OCI-LY1 (cell line): ENCODE measurements around the gene PIAS1.

Experiments used
- H2AFZ ChIP-seq: fragments of 200-600 bp; sonication (generic), shearing (Covaris generic); 2 replicates; pipeline ENCODE4 v1.6.0; 2014; ENCODE audit warnings: antibody characterized with exemption, mild to moderate bottlenecking, low read length
- H3F3A ChIP-seq: fragments of 200-600 bp; sonication (generic), shearing (Covaris generic); 2 replicates; pipeline ENCODE4 v1.6.0; 2014; ENCODE audit warnings: mild to moderate bottlenecking, antibody characterized with exemption, low read length, moderate library complexity; ENCODE audit not compliant: insufficient read depth
- H3K27ac ChIP-seq: fragments of 200-600 bp; sonication (generic); 2 replicates; pipeline ENCODE4 v1.5.1; 2014; ENCODE audit warnings: low read length, mixed run types, mild to moderate bottlenecking, low read depth; ENCODE audit not compliant: poor library complexity, severe bottlenecking
- H3K27me3 ChIP-seq: fragments of 200-600 bp; sonication (generic); 2 replicates; pipeline ENCODE4 v1.6.0; 2014; ENCODE audit warnings: antibody characterized with exemption, mild to moderate bottlenecking, low read length, moderate library complexity; ENCODE audit not compliant: insufficient read depth
- H3K36me3 ChIP-seq: fragments of 200-600 bp; sonication (generic); 2 replicates; pipeline ENCODE4 v1.6.1; 2014; ENCODE audit warnings: mild to moderate bottlenecking, antibody characterized with exemption, low read length, moderate library complexity, mixed read lengths; ENCODE audit not compliant: insufficient read depth
- H3K4me1 ChIP-seq: fragments of 200-600 bp; sonication (generic); 2 replicates; pipeline ENCODE4 v1.5.1; 2014; ENCODE audit warnings: mild to moderate bottlenecking, low read length, moderate library complexity; ENCODE audit not compliant: insufficient read depth, severe bottlenecking
- H3K4me2 ChIP-seq: fragments of 200-600 bp; sonication (generic), shearing (Covaris generic); 2 replicates; pipeline ENCODE4 v1.6.1; 2014; ENCODE audit warnings: low read length
- H3K4me3 ChIP-seq: fragments of 200-600 bp; sonication (generic); 2 replicates; pipeline ENCODE4 v1.5.1; 2014; ENCODE audit warnings: low read length, low read depth, mild to moderate bottlenecking, mixed read lengths; ENCODE audit not compliant: poor library complexity, severe bottlenecking
- H3K79me2 ChIP-seq: fragments of 200-600 bp; shearing (Covaris generic); 2 replicates; pipeline ENCODE4 v1.6.1; 2016; ENCODE audit warnings: mixed run types, low read length, mixed read lengths; ENCODE audit not compliant: insufficient read depth
- H3K9ac ChIP-seq: fragments of 200-600 bp; sonication (generic), shearing (Covaris generic); 2 replicates; pipeline ENCODE4 v1.6.1; 2014; ENCODE audit warnings: mild to moderate bottlenecking, low read length, mixed read lengths
- H3K9me2 ChIP-seq: fragments of 200-600 bp; sonication (generic), shearing (Covaris generic); 2 replicates; pipeline ENCODE4 v1.6.1; 2014; ENCODE audit warnings: low read depth, mild to moderate bottlenecking, low read length, mixed read lengths
- H3K9me3 ChIP-seq: fragments of 200-600 bp; shearing (Covaris generic); 2 replicates; pipeline ENCODE4 v1.6.1; 2014; ENCODE audit warnings: low read length, mixed read lengths
- H4K20me1 ChIP-seq: fragments of 200-600 bp; sonication (generic), shearing (Covaris generic); 2 replicates; pipeline ENCODE4 v1.6.0; 2016; ENCODE audit warnings: mild to moderate bottlenecking, low read length; ENCODE audit not compliant: insufficient read depth
- EZH2 ChIP-seq: fragments of 200-600 bp; sonication (generic), shearing (Covaris generic); IDR thresholded peaks from 2 replicates; pipeline ENCODE4 v1.8.0; 2017; ENCODE audit warnings: borderline replicate concordance, mixed run types, mild to moderate bottlenecking, antibody characterized with exemption, low read length, moderate library complexity, mixed read lengths
- TF ChIP-seq, protein P1 (sequence below): fragments of 200-600 bp; sonication (generic), shearing (Covaris generic); IDR thresholded peaks from 2 replicates; pipeline ENCODE4 v1.5.1; 2017; ENCODE audit warnings: mild to moderate bottlenecking, antibody characterized with exemption, low read length, moderate library complexity, mixed read lengths

PIAS1 gene

GRCh38 chr15:68197170-68197492, 143.0 kb downstream of the PIAS1 start:
- no peak overlapping the region for H3K4me3 ChIP-seq
- no peaks in the 10 kb centered on the region for H3K79me2 ChIP-seq
- H3K9ac ChIP-seq: no peak overlapping the region
- no peak for TF ChIP-seq EZH2
- TF ChIP-seq, protein P1, sequence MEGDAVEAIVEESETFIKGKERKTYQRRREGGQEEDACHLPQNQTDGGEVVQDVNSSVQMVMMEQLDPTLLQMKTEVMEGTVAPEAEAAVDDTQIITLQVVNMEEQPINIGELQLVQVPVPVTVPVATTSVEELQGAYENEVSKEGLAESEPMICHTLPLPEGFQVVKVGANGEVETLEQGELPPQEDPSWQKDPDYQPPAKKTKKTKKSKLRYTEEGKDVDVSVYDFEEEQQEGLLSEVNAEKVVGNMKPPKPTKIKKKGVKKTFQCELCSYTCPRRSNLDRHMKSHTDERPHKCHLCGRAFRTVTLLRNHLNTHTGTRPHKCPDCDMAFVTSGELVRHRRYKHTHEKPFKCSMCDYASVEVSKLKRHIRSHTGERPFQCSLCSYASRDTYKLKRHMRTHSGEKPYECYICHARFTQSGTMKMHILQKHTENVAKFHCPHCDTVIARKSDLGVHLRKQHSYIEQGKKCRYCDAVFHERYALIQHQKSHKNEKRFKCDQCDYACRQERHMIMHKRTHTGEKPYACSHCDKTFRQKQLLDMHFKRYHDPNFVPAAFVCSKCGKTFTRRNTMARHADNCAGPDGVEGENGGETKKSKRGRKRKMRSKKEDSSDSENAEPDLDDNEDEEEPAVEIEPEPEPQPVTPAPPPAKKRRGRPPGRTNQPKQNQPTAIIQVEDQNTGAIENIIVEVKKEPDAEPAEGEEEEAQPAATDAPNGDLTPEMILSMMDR: no peak
- no peak overlapping the region for H3K4me2 ChIP-seq
- no peaks in the 10 kb centered on the region for H4K20me1 ChIP-seq
- no peaks in the 10 kb centered on the region for H3K27me3 ChIP-seq
- no peaks in the 10 kb centered on the region for H3F3A ChIP-seq
- H3K27ac ChIP-seq: no peak overlapping the region
- H3K4me1 ChIP-seq: no peaks in the 10 kb centered on the region
- peaks cover 17% of the 10 kb centered on the region; the same call in 1 of the 2 replicates for H3K36me3 ChIP-seq
- no peaks in the 10 kb centered on the region for H3K9me3 ChIP-seq
- no peaks in the 10 kb centered on the region for H3K9me2 ChIP-seq
- no peak overlapping the region for H2AFZ ChIP-seq

GRCh38 chr15:68197661-68198437, 143.7 kb downstream of the PIAS1 start:
- Histone ChIP-seq H3K27ac (no peak overlapping the region), H3K27me3 (no peaks in the 10 kb centered on the region), H3K4me1 (no peaks in the 10 kb centered on the region), H3K4me3 (no peak overlapping the region), H3K9me3 (no peaks in the 10 kb centered on the region), H3K79me2 (no peaks in the 10 kb centered on the region), H2AFZ (no peak overlapping the region), H3K4me2 (no peak overlapping the region), H3F3A (no peaks in the 10 kb centered on the region), H3K9ac (no peak overlapping the region), H4K20me1 (no peaks in the 10 kb centered on the region), H3K9me2 (no peaks in the 10 kb centered on the region), H3K36me3 (peaks cover 9% of the 10 kb centered on the region; the same call in 1 of the 2 replicates)
- no peak for TF ChIP-seq EZH2

DNA sequence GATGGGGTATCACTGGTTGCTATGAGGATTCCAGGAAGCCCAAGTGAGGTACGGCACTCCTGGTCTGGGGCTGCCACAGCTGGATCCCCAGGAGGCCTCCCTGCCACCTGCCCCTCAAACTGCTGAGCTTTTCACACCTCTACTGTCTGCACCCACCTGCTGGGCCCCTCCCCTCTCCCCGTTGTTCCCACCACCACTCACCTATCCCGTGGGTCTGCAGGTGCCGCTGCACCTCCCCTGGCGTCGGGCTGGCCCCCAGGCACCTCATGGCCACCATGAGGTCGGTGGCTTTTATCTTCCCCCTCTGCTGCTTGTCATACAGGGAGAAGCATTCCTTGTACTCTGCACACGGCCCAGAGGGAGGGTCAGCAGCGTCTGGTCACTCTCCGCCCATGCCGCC, 145.2 kb downstream of the PIAS1 start:
- H3K9ac ChIP-seq: no peak overlapping the region
- H3K4me3 ChIP-seq: no peak overlapping the region
- no peak overlapping the region for H3K27ac ChIP-seq
- no peaks in the 10 kb centered on the region for H3K79me2 ChIP-seq
- no peaks in the 10 kb centered on the region for H3K9me2 ChIP-seq
- H3F3A ChIP-seq: no peaks in the 10 kb centered on the region
- H4K20me1 ChIP-seq: no peaks in the 10 kb centered on the region
- H3K36me3 ChIP-seq: no peaks in the 10 kb centered on the region
- H3K4me1 ChIP-seq: no peaks in the 10 kb centered on the region
- H3K9me3 ChIP-seq: no peaks in the 10 kb centered on the region
- TF ChIP-seq, protein P1: no peak
- no peak for TF ChIP-seq EZH2
- no peak overlapping the region for H2AFZ ChIP-seq
- H3K4me2 ChIP-seq: no peak overlapping the region
- no peaks in the 10 kb centered on the region for H3K27me3 ChIP-seq
